HL-60 (cell line): ENCODE measurements around the gene USP47.

ENCODE experiments used
- CTCF ChIP-seq: IDR thresholded peaks from one replicate; pipeline ENCODE4 v1.5.1; 2011; ENCODE audit warnings: low read length, control low read depth, inconsistent platforms; ENCODE audit not compliant: insufficient read depth
- GABPA ChIP-seq: IDR thresholded peaks from 2 replicates; pipeline ENCODE4 v1.6.1; 2012; ENCODE audit warnings: low read depth
- POLR2AphosphoS5 ChIP-seq: IDR thresholded peaks from 2 replicates; pipeline ENCODE4 v1.6.1; 2012; ENCODE audit warnings: low read depth
- SPI1 ChIP-seq: IDR thresholded peaks from 2 replicates; pipeline ENCODE4 v1.6.1; 2012; ENCODE audit warnings: low read depth, mild to moderate bottlenecking, borderline replicate concordance

- TF ChIP-seq CTCF (no peak), POLR2AphosphoS5 (no peak), SPI1 (no peak), GABPA (no peak)
Observed at GRCh38 chr11:11818529-11819121, 23.1 kb upstream of the USP47 start.
